Measurements from ENCODE around the gene PANX3. TPM values are rescaled to one million over a fixed set of nuclear protein-coding genes. Genes with fewer than 3 reads are reported as not detected.

The PANX3 gene
- total and polyA plus RNA-seq, 2 of the 13 experiments (the other 11 are each of a cell fraction or from before 2014, with no cell fraction given): not detected

DNA sequence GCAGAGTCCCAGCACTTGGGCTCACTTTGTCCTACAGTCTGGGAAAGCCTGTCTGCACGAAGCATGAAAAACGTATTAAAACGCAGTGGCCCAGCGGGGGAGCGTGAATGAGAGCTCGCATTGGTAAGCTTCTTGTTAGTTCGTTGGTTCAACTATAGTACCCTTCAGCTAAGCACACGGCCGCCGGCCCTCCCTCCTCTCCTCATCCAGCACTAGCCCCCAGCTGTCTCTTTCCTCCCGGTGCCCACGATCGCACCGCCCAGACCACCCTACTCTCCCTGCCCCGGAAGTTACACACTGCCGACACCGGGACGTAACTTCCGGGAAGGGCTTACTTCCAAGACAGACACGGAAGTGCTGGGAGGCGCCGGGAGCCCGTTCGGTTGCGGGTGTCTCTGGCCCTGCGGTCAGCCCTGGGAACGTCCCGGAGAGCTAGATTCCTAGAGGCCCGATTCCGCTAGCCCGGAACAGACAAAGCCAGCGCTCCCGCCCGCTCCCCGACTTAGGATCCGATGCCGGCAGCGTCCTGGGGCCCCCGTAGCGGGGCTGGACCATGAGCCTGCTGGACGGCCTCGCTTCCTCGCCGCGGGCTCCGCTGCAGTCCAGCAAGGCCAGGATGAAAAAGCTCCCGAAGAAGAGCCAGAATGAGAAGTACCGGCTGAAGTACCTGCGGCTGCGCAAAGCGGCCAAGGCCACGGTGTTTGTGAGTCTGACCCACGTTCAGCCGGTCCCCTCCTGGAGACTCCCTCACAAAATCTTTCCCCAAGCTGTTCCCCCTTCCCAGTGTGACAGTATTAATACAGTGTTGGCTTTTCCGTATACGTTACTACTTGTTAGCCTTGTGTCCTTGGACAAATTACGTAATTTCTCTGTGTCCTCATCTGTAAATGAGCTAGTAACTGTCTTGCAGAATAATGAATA lies 11.6 kb downstream of the PANX3 start, which contains the start of gene TBRG1 (continued):
- TF ChIP-seq NFAT5 (CRISPR knock-in tag; IDR thresholded peaks at IDR 0.05) (no peak; the same call in 1 of the 2 replicates), MTF1 (CRISPR knock-in tag; IDR thresholded peaks at IDR 0.05) (no peak), THAP8 (CRISPR knock-in tag; IDR thresholded peaks at IDR 0.05; ENCODE audit: borderline replicate concordance) (peak; percentile 49; the same call in 1 of the 2 replicates), ZNF496 (CRISPR knock-in tag; IDR thresholded peaks at IDR 0.05; ENCODE audit: insufficient replicate concordance) (no peak), DRAP1 (CRISPR knock-in tag; IDR thresholded peaks at IDR 0.05) (peak; percentile 90), TAF1 (CRISPR knock-in tag; IDR thresholded peaks at IDR 0.05) (peak; percentile 96), CBX5 (CRISPR knock-in tag; IDR thresholded peaks at IDR 0.05; ENCODE audit: borderline replicate concordance) (peak; percentile 81; the same call in 1 of the 2 replicates), IKZF5 (CRISPR knock-in tag; IDR thresholded peaks at IDR 0.05) (0 out of 2 replicates have a peak, but pooled peaks have one; percentile 67), NR2F6 (IDR thresholded peaks at IDR 0.05) (no peak), NR2F6 (CRISPR knock-in tag; IDR thresholded peaks at IDR 0.05) (peak; percentile 46; the same call in 1 of the 2 replicates)
- TF ChIP-seq, protein P1, sequence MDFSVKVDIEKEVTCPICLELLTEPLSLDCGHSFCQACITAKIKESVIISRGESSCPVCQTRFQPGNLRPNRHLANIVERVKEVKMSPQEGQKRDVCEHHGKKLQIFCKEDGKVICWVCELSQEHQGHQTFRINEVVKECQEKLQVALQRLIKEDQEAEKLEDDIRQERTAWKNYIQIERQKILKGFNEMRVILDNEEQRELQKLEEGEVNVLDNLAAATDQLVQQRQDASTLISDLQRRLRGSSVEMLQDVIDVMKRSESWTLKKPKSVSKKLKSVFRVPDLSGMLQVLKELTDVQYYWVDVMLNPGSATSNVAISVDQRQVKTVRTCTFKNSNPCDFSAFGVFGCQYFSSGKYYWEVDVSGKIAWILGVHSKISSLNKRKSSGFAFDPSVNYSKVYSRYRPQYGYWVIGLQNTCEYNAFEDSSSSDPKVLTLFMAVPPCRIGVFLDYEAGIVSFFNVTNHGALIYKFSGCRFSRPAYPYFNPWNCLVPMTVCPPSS (IDR thresholded peaks at IDR 0.05): no peak
- TF ChIP-seq, protein P2, sequence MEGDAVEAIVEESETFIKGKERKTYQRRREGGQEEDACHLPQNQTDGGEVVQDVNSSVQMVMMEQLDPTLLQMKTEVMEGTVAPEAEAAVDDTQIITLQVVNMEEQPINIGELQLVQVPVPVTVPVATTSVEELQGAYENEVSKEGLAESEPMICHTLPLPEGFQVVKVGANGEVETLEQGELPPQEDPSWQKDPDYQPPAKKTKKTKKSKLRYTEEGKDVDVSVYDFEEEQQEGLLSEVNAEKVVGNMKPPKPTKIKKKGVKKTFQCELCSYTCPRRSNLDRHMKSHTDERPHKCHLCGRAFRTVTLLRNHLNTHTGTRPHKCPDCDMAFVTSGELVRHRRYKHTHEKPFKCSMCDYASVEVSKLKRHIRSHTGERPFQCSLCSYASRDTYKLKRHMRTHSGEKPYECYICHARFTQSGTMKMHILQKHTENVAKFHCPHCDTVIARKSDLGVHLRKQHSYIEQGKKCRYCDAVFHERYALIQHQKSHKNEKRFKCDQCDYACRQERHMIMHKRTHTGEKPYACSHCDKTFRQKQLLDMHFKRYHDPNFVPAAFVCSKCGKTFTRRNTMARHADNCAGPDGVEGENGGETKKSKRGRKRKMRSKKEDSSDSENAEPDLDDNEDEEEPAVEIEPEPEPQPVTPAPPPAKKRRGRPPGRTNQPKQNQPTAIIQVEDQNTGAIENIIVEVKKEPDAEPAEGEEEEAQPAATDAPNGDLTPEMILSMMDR (CRISPR knock-in tag; IDR thresholded peaks at IDR 0.05): 0 out of 2 replicates have a peak, but pooled peaks have one; percentile 16
- TF ChIP-seq, protein P3, sequence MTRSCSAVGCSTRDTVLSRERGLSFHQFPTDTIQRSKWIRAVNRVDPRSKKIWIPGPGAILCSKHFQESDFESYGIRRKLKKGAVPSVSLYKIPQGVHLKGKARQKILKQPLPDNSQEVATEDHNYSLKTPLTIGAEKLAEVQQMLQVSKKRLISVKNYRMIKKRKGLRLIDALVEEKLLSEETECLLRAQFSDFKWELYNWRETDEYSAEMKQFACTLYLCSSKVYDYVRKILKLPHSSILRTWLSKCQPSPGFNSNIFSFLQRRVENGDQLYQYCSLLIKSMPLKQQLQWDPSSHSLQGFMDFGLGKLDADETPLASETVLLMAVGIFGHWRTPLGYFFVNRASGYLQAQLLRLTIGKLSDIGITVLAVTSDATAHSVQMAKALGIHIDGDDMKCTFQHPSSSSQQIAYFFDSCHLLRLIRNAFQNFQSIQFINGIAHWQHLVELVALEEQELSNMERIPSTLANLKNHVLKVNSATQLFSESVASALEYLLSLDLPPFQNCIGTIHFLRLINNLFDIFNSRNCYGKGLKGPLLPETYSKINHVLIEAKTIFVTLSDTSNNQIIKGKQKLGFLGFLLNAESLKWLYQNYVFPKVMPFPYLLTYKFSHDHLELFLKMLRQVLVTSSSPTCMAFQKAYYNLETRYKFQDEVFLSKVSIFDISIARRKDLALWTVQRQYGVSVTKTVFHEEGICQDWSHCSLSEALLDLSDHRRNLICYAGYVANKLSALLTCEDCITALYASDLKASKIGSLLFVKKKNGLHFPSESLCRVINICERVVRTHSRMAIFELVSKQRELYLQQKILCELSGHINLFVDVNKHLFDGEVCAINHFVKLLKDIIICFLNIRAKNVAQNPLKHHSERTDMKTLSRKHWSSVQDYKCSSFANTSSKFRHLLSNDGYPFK (CRISPR knock-in tag; IDR thresholded peaks at IDR 0.05; ENCODE audit: borderline replicate concordance): peak; percentile 88; the same call in 1 of the 2 replicates
